Esophagus muscularis mucosa (tissue), 4 donors: ENCODE data around the gene NPHP4. TPM values are rescaled to one million over a fixed set of nuclear protein-coding genes. Genes with fewer than 3 reads are reported as not detected.

Experiments
- DNase-seq: peaks from one replicate; pipeline ENCODE4 v3.0.0-alpha.2; 2017; ENCODE audit errors: extremely low spot score
- H3K27ac ChIP-seq, 4 donors: fragments of 200-600 bp; sonication (generic); replicated peaks in 1 of 4; 1 replicate in 3 of 4; 2 replicates in 1 of 4; pipeline ENCODE4 v1.5.1; 2016 to 2019; ENCODE audit warnings: mild to moderate bottlenecking in 1 of 4
- H3K27me3 ChIP-seq, 4 donors: fragments of 200-600 bp; sonication (generic); one replicate each; pipeline versions ENCODE4 v1.5.1 to v1.6.0; 2016 to 2019
- H3K36me3 ChIP-seq, 4 donors: fragments of 200-600 bp; sonication (generic); one replicate each; pipeline ENCODE4 v1.5.1; 2016 to 2019
- H3K4me1 ChIP-seq, 4 donors: fragments of 200-600 bp; sonication (generic); one replicate each; pipeline ENCODE4 v1.5.1; 2016 to 2019
- H3K4me3 ChIP-seq, 4 donors: fragments of 200-600 bp; sonication (generic); 1 replicate in 2 of 4; 2 replicates in 2 of 4; pipeline ENCODE4 v1.5.1; 2016 to 2019; ENCODE audit warnings: mild to moderate bottlenecking in 4 of 4, moderate library complexity in 1 of 4
- H3K9me3 ChIP-seq, 4 donors: fragments of 200-600 bp; sonication (generic); 1 replicate in 3 of 4; 2 replicates in 1 of 4; pipeline ENCODE4 v1.5.1; 2016 to 2019
- CTCF ChIP-seq, 3 experiments: fragments of 200-600 bp in 2 of 3; fragments of 450-650 bp in 1 of 3; sonication (generic) in 2 of 3; IDR thresholded peaks; one replicate each; pipeline ENCODE4 v1.5.1; 2017 to 2019; ENCODE audit warnings: antibody characterized with exemption in 3 of 3, mild to moderate bottlenecking in 2 of 3, moderate library complexity in 1 of 3
- EP300 ChIP-seq: sonication (generic); formaldehyde crosslinking; IDR thresholded peaks from one replicate; pipeline ENCODE4 v1.6.1; 2017; ENCODE audit warnings: antibody characterized with exemption
- POLR2A ChIP-seq: fragments of 450-650 bp; IDR thresholded peaks from one replicate; pipeline ENCODE4 v1.6.1; 2017; ENCODE audit warnings: antibody characterized with exemption, moderate library complexity, mild to moderate bottlenecking, low read depth
- POLR2AphosphoS5 ChIP-seq, 2 donors: sonication (generic); formaldehyde crosslinking; IDR thresholded peaks; one replicate each; pipeline ENCODE4 v1.6.1; 2017; ENCODE audit warnings: antibody characterized with exemption in 2 of 2
- WGBS: methylation state at CpG from one replicate; pipeline ENCODE4 v1.1.5; 2018; 5-methylcytosine and 5-hydroxymethylcytosine counted together
- intact Hi-C: fragments of 100-400 bp; cut with DNase I; formaldehyde crosslinking; loops from one replicate; pipeline ENCODE4 v1.15.1; 2023
- total RNA-seq, 4 donors: library from RNA; depleted of rRNA; stranded (reverse); fragments of >200 nt; gene quantifications; one replicate each; pipeline versions ENCODE4 v1.1.0 to v1.2.1, GENCODE V29; 2016

NPHP4 gene
- total RNA-seq, 4 donors from 2014 or later, result 6.5 to 9.1 (median 8.0) TPM

GRCh38 chr1:5909576-5910275 is 82.5 kb downstream of the NPHP4 start:
- Histone ChIP-seq H3K4me3 (no peak overlapping the region), H3K4me1 (no peaks in the 10 kb centered on the region), H3K36me3 (peaks cover 10 to 47% (median 25%) of the 10 kb centered on the region in 4 donors), H3K9me3 (no peaks in the 10 kb centered on the region), H3K27me3 (no peaks in the 10 kb centered on the region), H3K27ac (no peak overlapping the region)
- TF ChIP-seq EP300 (no peak), CTCF (IDR thresholded peaks at IDR 0.05) (no peak), POLR2A (no peak), POLR2AphosphoS5 (IDR thresholded peaks at IDR 0.05) (no peak)
- DNase-seq, result no peak
- 96% methylated on average over 13 of the region's 14 CpGs for WGBS
- intact Hi-C loops, result no loop called here

- intact Hi-C loops, result no loop called here
- Histone ChIP-seq H3K27me3 (no peaks in the 10 kb centered on the region), H3K4me1 (no peaks in the 10 kb centered on the region), H3K27ac (no peak overlapping the region), H3K9me3 (no peaks in the 10 kb centered on the region), H3K4me3 (no peak overlapping the region), H3K36me3 (peaks cover 17 to 57% (median 35%) of the 10 kb centered on the region in 4 donors)
- 94% methylated on average over 19 of the region's 35 CpGs for WGBS
- DNase-seq, result no peak
- TF ChIP-seq CTCF (IDR thresholded peaks at IDR 0.05) (no peak), POLR2AphosphoS5 (IDR thresholded peaks at IDR 0.05) (no peak), POLR2A (no peak), EP300 (no peak)
Measured at GRCh38 chr1:5908461-5909375, 83.5 kb downstream of the NPHP4 start.

- WGBS, result 96% methylated on average over 7 of the region's 8 CpGs
- intact Hi-C loops, result no loop called here
Measured at GRCh38 chr1:5907966-5908365, 84.3 kb downstream of the NPHP4 start.

GRCh38 chr1:5907386-5907785 is 84.8 kb downstream of the NPHP4 start:
- H3K27me3 ChIP-seq, result no peaks in the 10 kb centered on the region
- WGBS, result 100% methylated on average over 11 of the region's 11 CpGs
- no peak for TF ChIP-seq POLR2AphosphoS5 (IDR thresholded peaks at IDR 0.05)
- no peak for TF ChIP-seq POLR2A
- TF ChIP-seq EP300, result no peak
- no peak for TF ChIP-seq CTCF (IDR thresholded peaks at IDR 0.05)
- intact Hi-C loops, result no loop called here
- DNase-seq, result no peak
- no peak overlapping the region for H3K27ac ChIP-seq
- no peaks in the 10 kb centered on the region for H3K9me3 ChIP-seq
- no peaks in the 10 kb centered on the region for H3K4me1 ChIP-seq
- H3K36me3 ChIP-seq, result peaks cover 18 to 69% (median 37%) of the 10 kb centered on the region in 4 donors
- H3K4me3 ChIP-seq, result no peak overlapping the region

More at GRCh38 chr1:5907966-5908365, 84.3 kb downstream of the NPHP4 start:
- Histone ChIP-seq H3K9me3 (no peaks in the 10 kb centered on the region), H3K4me1 (no peaks in the 10 kb centered on the region), H3K36me3 (peaks cover 18 to 63% (median 37%) of the 10 kb centered on the region in 4 donors), H3K4me3 (no peak overlapping the region), H3K27me3 (no peaks in the 10 kb centered on the region), H3K27ac (no peak overlapping the region)
- no peak for DNase-seq
- TF ChIP-seq EP300, result no peak

- H3K27me3 ChIP-seq, result no peaks in the 10 kb centered on the region
- H3K4me1 ChIP-seq, result no peaks in the 10 kb centered on the region
- peaks cover 18 to 72% (median 38%) of the 10 kb centered on the region in 4 donors for H3K36me3 ChIP-seq
- H3K27ac ChIP-seq, result no peak overlapping the region
- intact Hi-C loops, result no loop called here
- no peaks in the 10 kb centered on the region for H3K9me3 ChIP-seq
- H3K4me3 ChIP-seq, result no peak overlapping the region
- no peak for DNase-seq
- 95% methylated on average over 12 of the region's 12 CpGs for WGBS
- TF ChIP-seq POLR2AphosphoS5 (IDR thresholded peaks at IDR 0.05), result no peak
- TF ChIP-seq CTCF (IDR thresholded peaks at IDR 0.05), result no peak
- TF ChIP-seq EP300, result no peak
- TF ChIP-seq POLR2A, result no peak
Measured at GRCh38 chr1:5906966-5907365, 85.3 kb downstream of the NPHP4 start.
